ENCODE measurements around the gene VWDE. TPM values are rescaled to one million over a fixed set of nuclear protein-coding genes. Genes with fewer than 3 reads are reported as not detected.
A peak's percentile ranks its signal among the peaks of the same experiment; 100 is the strongest.

The VWDE gene
- polyA plus RNA-seq, 1 donor from 2014 or later, result 0.27 TPM

DNA sequence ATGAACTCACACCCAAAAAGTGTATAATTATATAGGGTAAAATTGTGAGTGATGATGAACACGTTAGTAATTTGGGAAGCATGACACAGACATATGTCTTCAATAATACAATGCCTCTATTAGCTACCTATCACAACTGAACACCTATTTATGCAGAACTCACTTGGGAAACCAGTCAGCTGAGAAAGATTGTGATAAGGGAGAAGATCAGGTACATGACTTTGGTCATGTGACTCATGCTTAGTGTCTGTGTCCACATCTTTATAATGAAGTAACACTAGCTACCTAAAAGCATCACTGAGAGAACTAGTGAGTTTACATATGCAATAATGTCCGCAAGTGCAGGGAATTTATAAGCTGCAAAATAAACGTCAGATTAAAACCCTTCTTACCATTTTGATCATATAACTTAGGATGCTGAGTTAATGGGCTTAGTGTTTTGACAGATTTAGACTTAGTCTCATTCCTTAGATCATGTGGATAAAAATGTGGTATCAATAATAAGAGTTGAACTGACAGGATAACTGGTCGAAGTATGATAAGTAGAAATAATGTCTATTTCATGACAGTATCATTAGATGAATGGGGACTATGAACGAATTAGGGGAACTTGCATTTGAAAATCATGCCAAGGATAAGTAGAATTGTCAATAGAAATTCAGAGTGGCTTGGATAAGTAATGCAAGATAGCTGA lies 11.6 kb downstream of the VWDE start:
- no peak overlapping the region for H3K9ac ChIP-seq (ENCODE audit: low read length)
- no peak overlapping the region for H3K4me2 ChIP-seq (ENCODE audit: low read length)
- TF ChIP-seq POLR2AphosphoS5 (IDR thresholded peaks at IDR 0.05) (peak; percentile 91), EP300 (conservative IDR thresholded peaks at IDR 0.05; ENCODE audit: poor library complexity, severe bottlenecking) (peak; percentile 89), RAD21 (conservative IDR thresholded peaks at IDR 0.05) (no peak), EZH2 (IDR thresholded peaks at IDR 0.05; ENCODE audit: borderline replicate concordance, insufficient read depth, low read length, poor library complexity, severe bottlenecking) (no peak)
- TF ChIP-seq, protein P1, sequence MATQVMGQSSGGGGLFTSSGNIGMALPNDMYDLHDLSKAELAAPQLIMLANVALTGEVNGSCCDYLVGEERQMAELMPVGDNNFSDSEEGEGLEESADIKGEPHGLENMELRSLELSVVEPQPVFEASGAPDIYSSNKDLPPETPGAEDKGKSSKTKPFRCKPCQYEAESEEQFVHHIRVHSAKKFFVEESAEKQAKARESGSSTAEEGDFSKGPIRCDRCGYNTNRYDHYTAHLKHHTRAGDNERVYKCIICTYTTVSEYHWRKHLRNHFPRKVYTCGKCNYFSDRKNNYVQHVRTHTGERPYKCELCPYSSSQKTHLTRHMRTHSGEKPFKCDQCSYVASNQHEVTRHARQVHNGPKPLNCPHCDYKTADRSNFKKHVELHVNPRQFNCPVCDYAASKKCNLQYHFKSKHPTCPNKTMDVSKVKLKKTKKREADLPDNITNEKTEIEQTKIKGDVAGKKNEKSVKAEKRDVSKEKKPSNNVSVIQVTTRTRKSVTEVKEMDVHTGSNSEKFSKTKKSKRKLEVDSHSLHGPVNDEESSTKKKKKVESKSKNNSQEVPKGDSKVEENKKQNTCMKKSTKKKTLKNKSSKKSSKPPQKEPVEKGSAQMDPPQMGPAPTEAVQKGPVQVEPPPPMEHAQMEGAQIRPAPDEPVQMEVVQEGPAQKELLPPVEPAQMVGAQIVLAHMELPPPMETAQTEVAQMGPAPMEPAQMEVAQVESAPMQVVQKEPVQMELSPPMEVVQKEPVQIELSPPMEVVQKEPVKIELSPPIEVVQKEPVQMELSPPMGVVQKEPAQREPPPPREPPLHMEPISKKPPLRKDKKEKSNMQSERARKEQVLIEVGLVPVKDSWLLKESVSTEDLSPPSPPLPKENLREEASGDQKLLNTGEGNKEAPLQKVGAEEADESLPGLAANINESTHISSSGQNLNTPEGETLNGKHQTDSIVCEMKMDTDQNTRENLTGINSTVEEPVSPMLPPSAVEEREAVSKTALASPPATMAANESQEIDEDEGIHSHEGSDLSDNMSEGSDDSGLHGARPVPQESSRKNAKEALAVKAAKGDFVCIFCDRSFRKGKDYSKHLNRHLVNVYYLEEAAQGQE (IDR thresholded peaks at IDR 0.05; ENCODE audit: borderline replicate concordance), result peak; percentile 34
- no peaks in the 10 kb centered on the region for H3K79me2 ChIP-seq (replicated peaks; ENCODE audit: insufficient read depth, low read length)
- no peaks in the 10 kb centered on the region for H3K27me3 ChIP-seq (ENCODE audit: insufficient read depth, low read depth, low read length)
- no peaks in the 10 kb centered on the region for H3F3A ChIP-seq (ENCODE audit: insufficient read depth, low read length, poor library complexity, severe bottlenecking)
- H3K9me2 ChIP-seq (ENCODE audit: insufficient read depth, low read length), result no peaks in the 10 kb centered on the region
- no peaks in the 10 kb centered on the region for H3K36me3 ChIP-seq (ENCODE audit: insufficient read depth, low read length)
- H3K9me3 ChIP-seq (ENCODE audit: low read length), result no peaks in the 10 kb centered on the region
- no peak overlapping the region for H2AFZ ChIP-seq (ENCODE audit: low read depth, low read length)
- H3K27ac ChIP-seq (ENCODE audit: low read length), result no peak overlapping the region
- H3K4me3 ChIP-seq (ENCODE audit: low read length), result no peak overlapping the region
- no peaks in the 10 kb centered on the region for H4K20me1 ChIP-seq (ENCODE audit: insufficient read depth)

DNA sequence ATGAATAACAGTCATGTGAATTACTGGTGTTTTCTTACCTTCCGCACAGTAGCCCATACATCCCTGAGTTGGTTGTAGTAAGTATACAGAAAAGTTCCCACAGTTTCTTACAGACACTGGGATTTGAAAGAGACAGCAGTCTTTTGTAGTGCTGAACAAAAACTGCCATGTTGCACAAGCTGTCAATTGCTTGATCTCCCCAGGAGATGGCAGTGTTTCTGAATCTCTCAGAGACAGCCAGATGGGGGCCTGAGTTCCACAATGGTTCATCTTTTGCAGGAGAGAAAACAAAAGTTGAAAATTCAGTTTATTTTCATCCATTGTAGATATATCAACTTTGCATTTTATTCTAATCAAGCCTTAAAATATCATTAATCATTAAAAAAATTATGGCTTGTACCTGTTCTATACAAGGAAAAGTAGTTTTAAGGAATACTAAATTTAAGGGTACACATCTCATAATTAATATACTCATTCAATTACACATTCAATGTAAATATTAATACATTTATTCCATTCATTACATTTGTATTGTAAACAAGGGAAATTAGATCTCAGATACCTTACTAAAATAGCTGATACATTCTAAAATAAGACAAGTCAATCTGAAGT lies 14.5 kb downstream of the VWDE start:
- Histone ChIP-seq H3K27me3 (ENCODE audit: insufficient read depth, low read depth, low read length) (no peaks in the 10 kb centered on the region), H3K9me3 (ENCODE audit: low read length) (no peaks in the 10 kb centered on the region), H3K4me2 (ENCODE audit: low read length) (no peak overlapping the region), H3K9ac (ENCODE audit: low read length) (no peak overlapping the region), H3K36me3 (ENCODE audit: insufficient read depth, low read length) (no peaks in the 10 kb centered on the region), H3F3A (ENCODE audit: insufficient read depth, low read length, poor library complexity, severe bottlenecking) (no peaks in the 10 kb centered on the region), H3K4me3 (ENCODE audit: low read length) (no peak overlapping the region), H4K20me1 (ENCODE audit: insufficient read depth) (no peaks in the 10 kb centered on the region), H3K9me2 (ENCODE audit: insufficient read depth, low read length) (no peaks in the 10 kb centered on the region), H3K27ac (ENCODE audit: low read length) (no peak overlapping the region), H3K79me2 (replicated peaks; ENCODE audit: insufficient read depth, low read length) (no peaks in the 10 kb centered on the region), H2AFZ (ENCODE audit: low read depth, low read length) (no peak overlapping the region)
- TF ChIP-seq, protein P2, sequence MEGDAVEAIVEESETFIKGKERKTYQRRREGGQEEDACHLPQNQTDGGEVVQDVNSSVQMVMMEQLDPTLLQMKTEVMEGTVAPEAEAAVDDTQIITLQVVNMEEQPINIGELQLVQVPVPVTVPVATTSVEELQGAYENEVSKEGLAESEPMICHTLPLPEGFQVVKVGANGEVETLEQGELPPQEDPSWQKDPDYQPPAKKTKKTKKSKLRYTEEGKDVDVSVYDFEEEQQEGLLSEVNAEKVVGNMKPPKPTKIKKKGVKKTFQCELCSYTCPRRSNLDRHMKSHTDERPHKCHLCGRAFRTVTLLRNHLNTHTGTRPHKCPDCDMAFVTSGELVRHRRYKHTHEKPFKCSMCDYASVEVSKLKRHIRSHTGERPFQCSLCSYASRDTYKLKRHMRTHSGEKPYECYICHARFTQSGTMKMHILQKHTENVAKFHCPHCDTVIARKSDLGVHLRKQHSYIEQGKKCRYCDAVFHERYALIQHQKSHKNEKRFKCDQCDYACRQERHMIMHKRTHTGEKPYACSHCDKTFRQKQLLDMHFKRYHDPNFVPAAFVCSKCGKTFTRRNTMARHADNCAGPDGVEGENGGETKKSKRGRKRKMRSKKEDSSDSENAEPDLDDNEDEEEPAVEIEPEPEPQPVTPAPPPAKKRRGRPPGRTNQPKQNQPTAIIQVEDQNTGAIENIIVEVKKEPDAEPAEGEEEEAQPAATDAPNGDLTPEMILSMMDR (IDR thresholded peaks at IDR 0.05; ENCODE audit: poor library complexity, severe bottlenecking), result peak; percentile 61
- peak; percentile 31 for TF ChIP-seq RAD21 (conservative IDR thresholded peaks at IDR 0.05)
- TF ChIP-seq EP300 (conservative IDR thresholded peaks at IDR 0.05; ENCODE audit: poor library complexity, severe bottlenecking), result no peak

DNA sequence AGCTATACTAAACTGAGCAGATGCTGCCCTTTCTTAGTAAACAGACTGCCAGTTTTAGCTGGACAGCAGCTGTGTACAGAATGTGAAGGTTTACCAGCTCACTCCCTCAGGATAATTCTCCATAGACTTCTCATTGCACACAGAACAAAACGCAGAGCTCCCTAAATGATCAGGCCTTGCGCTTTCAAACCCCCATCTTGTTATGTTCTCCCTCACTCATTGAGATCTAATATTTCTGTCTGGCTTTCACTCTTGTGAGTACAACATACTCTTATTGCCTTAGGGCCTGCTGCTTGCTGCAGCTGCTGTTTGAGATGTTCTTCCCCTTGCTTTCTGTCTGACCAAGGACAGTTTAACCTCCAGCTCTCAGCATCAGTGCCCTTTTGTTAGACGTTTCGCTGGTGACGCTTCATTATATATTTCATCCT lies 17.3 kb downstream of the VWDE start:
- H3K4me2 ChIP-seq (ENCODE audit: low read length), result no peak overlapping the region
- H4K20me1 ChIP-seq (ENCODE audit: insufficient read depth), result no peaks in the 10 kb centered on the region
- no peak overlapping the region for H3K4me3 ChIP-seq (ENCODE audit: low read length)
- TF ChIP-seq MXI1 (conservative IDR thresholded peaks at IDR 0.05; ENCODE audit: poor library complexity, severe bottlenecking) (no peak), TAF1 (IDR thresholded peaks at IDR 0.05; ENCODE audit: low read depth) (no peak), EP300 (conservative IDR thresholded peaks at IDR 0.05; ENCODE audit: poor library complexity, severe bottlenecking) (no peak), SMC3 (conservative IDR thresholded peaks at IDR 0.05; ENCODE audit: poor library complexity) (no peak), RAD21 (conservative IDR thresholded peaks at IDR 0.05) (no peak)
- H3K27ac ChIP-seq (ENCODE audit: low read length), result no peak overlapping the region
- no peaks in the 10 kb centered on the region for H3K9me3 ChIP-seq (ENCODE audit: low read length)
- H3K79me2 ChIP-seq (replicated peaks; ENCODE audit: insufficient read depth, low read length), result no peaks in the 10 kb centered on the region
- H3F3A ChIP-seq (ENCODE audit: insufficient read depth, low read length, poor library complexity, severe bottlenecking), result no peaks in the 10 kb centered on the region
- no peak overlapping the region for H3K9ac ChIP-seq (ENCODE audit: low read length)
- no peak overlapping the region for H2AFZ ChIP-seq (ENCODE audit: low read depth, low read length)
- H3K36me3 ChIP-seq (ENCODE audit: insufficient read depth, low read length), result no peaks in the 10 kb centered on the region
- no peaks in the 10 kb centered on the region for H3K27me3 ChIP-seq (ENCODE audit: insufficient read depth, low read depth, low read length)
- no peaks in the 10 kb centered on the region for H3K9me2 ChIP-seq (ENCODE audit: insufficient read depth, low read length)

All from neural cell (in vitro differentiated cells).